GM12878 (cell line): Measurements from ENCODE around the gene MUC5B. TPM values are rescaled to one million over a fixed set of nuclear protein-coding genes. Genes with fewer than 3 reads are reported as not detected.

ENCODE experiments used
- ATAC-seq: fragments of 200-7000 bp; cut with Tn5 transposase; 3 replicates; pipeline ENCODE4 v1.9.1; 2020; ENCODE audit warnings: mild to moderate bottlenecking, moderate library complexity
- BruUV-seq: library from RNA; stranded (reverse); fragments of 400-500 nt; replicated peaks from 2 replicates; lab custom pipeline; 2021; lab: Mats Ljungman, UMichigan
- CTCF ChIA-PET: fragments of 300-600 bp; sonication (Branson Sonifier 250); formaldehyde crosslinking; extraction: SDS; loops from one replicate; lab custom pipeline; 2021; ENCODE audit warnings: inconsistent platforms; lab: Yijun Ruan, JAX
- POLR2A ChIA-PET: fragments of 350-600 bp; formaldehyde crosslinking; extraction: SDS; loops from one replicate; lab custom pipeline; 2021; ENCODE audit warnings: inconsistent platforms; lab: Charles Lee
- RAD21 ChIA-PET: fragments of 300-600 bp; sonication (Branson Sonifier 250); formaldehyde crosslinking; loops from one replicate; lab custom pipeline; 2023; ENCODE audit warnings: antibody characterized with exemption; ENCODE audit not compliant: unreplicated experiment; lab: Charles Lee
- SMC1A ChIA-PET: fragments of 300-600 bp; sonication (Branson Sonifier 250); formaldehyde crosslinking; loops from one replicate; lab custom pipeline; 2023; ENCODE audit not compliant: unreplicated experiment, uncharacterized antibody; lab: Charles Lee
- DNase-seq: peaks from one replicate; pipeline ENCODE4 v3.0.0-alpha.2; 2011; ENCODE audit warnings: low read depth, low spot score
- FAIRE-seq: peaks from 3 replicates; lab custom pipeline; 2011; peaks lifted over from hg19 to GRCh38; lab: Jason Lieb, UNC
- H2AFZ ChIP-seq: 2 replicates; pipeline ENCODE4 v1.6.0; 2011; ENCODE audit warnings: low read depth, low read length, control low read depth; ENCODE audit not compliant: control insufficient read depth
- H3K27ac ChIP-seq: 2 replicates; pipeline ENCODE4 v1.5.1; 2011; ENCODE audit warnings: control low read depth; ENCODE audit not compliant: control insufficient read depth, insufficient read depth
- H3K27me3 ChIP-seq, 2 experiments: replicated peaks in 1 of 2; 2 replicates each; pipeline versions ENCODE4 v1.6.0 to v1.6.1; 2011; ENCODE audit warnings: low read length in 1 of 2; ENCODE audit not compliant: control insufficient read depth in 2 of 2, insufficient read depth in 2 of 2
- H3K36me3 ChIP-seq, 2 experiments: 2 replicates each; pipeline ENCODE4 v1.5.1; 2011; ENCODE audit warnings: low read length in 1 of 2; ENCODE audit not compliant: control insufficient read depth in 2 of 2, insufficient read depth in 2 of 2
- H3K4me1 ChIP-seq: 2 replicates; pipeline ENCODE4 v1.6.1; 2011; ENCODE audit warnings: mild to moderate bottlenecking, low read length, moderate library complexity, mixed read lengths; ENCODE audit not compliant: control insufficient read depth, insufficient read depth
- H3K4me2 ChIP-seq: 2 replicates; pipeline ENCODE4 v1.6.0; 2011; ENCODE audit warnings: control low read depth; ENCODE audit not compliant: control insufficient read depth, insufficient read depth
- H3K4me3 ChIP-seq: fragments of 200-600 bp; sonication (generic); 2 replicates; pipeline ENCODE4 v1.5.1; 2016
- H3K79me2 ChIP-seq: 2 replicates; pipeline ENCODE4 v1.6.0; 2011; ENCODE audit warnings: low read length; ENCODE audit not compliant: control insufficient read depth, insufficient read depth
- H3K9ac ChIP-seq: 2 replicates; pipeline ENCODE4 v1.8.0; 2011; ENCODE audit warnings: low read length, control low read depth, mixed read lengths; ENCODE audit not compliant: control insufficient read depth, insufficient read depth
- H3K9me3 ChIP-seq: replicated peaks from 3 replicates; pipeline ENCODE4 v1.5.1; 2011; ENCODE audit warnings: mild to moderate bottlenecking, low read length; ENCODE audit not compliant: control insufficient read depth, insufficient read depth
- H4K20me1 ChIP-seq: 2 replicates; pipeline ENCODE4 v1.6.0; 2011; ENCODE audit not compliant: control insufficient read depth, insufficient read depth
- FOXM1 ChIP-seq: IDR thresholded peaks from 2 replicates; pipeline ENCODE4 v1.6.1; 2012; ENCODE audit warnings: low read depth, mild to moderate bottlenecking, inconsistent platforms, low read length, moderate library complexity
- MTA2 ChIP-seq: fragments of 450-650 bp; IDR thresholded peaks from 2 replicates; pipeline ENCODE4 v1.6.1; 2016; ENCODE audit warnings: low read depth, mild to moderate bottlenecking, moderate library complexity
- NFYB ChIP-seq: IDR thresholded peaks from 2 replicates; pipeline ENCODE4 v1.6.1; 2011; ENCODE audit warnings: low read depth, mild to moderate bottlenecking, low read length, improper control_type of control experiment, moderate library complexity; ENCODE audit not compliant: insufficient read depth
- POU2F2 ChIP-seq: IDR thresholded peaks from 3 replicates; pipeline ENCODE4 v1.6.1; 2011; ENCODE audit warnings: low read depth, mild to moderate bottlenecking, low read length, borderline replicate concordance
- RUNX3 ChIP-seq: IDR thresholded peaks from 2 replicates; pipeline ENCODE4 v1.6.1; 2012; ENCODE audit warnings: low read length, inconsistent platforms
- WGBS: methylation state at CpG from one replicate; pipeline ENCODE4 v1.1.6; 2016; ENCODE audit warnings: low lambda C conversion rate; ENCODE audit not compliant: insufficient replicate concordance, insufficient coverage; ENCODE audit errors: missing lambda C conversion rate; 5-methylcytosine and 5-hydroxymethylcytosine counted together
- in situ Hi-C: fragments of 300-500 bp; cut with MboI; formaldehyde crosslinking; loops from 9 replicates; pipeline ENCODE4 v1.14.3; 2018; ENCODE audit warnings: mixed read lengths
- intact Hi-C: fragments of 100-400 bp; cut with micrococcal nuclease; formaldehyde crosslinking; loops from one replicate; pipeline ENCODE4 v1.14.2; 2022; ENCODE audit not compliant: unreplicated experiment
- polyA plus RNA-seq, 11 experiments: library from polyadenylated mRNA; depleted of rRNA in 4 of 11; unstranded in 6 of 11; stranded (reverse) in 5 of 11; fragments of >200 nt; fragmentation: Nextera tagmentation in 4 of 11; fragmentation: Illumina TruSeq in 1 of 11; extraction: Ambion mirVana in 4 of 11; extraction: Trizol in 1 of 11; gene quantifications; 1 replicate in 1 of 11; 2 replicates in 10 of 11; pipeline versions ENCODE4 v1.2.1 to v1.2.3, GENCODE V29; 2011 to 2016; ENCODE audit warnings: inconsistent platforms in 2 of 11, missing spikeins in 2 of 11, low read depth in 1 of 11
- total RNA-seq, 4 experiments: library from RNA; depleted of rRNA in 3 of 4; stranded (reverse); fragments of >200 nt in 3 of 4; fragmentation: Illumina TruSeq in 1 of 4; extraction: Trizol in 1 of 4; gene quantifications; 2 replicates each; pipeline versions ENCODE4 v1.2.1 to v1.2.3, GENCODE V29; 2013 to 2021
- TF ChIP-seq, protein P1 (sequence below): fragments of 150-350 bp; IDR thresholded peaks from 2 replicates; pipeline ENCODE4 v1.6.1; 2014; ENCODE audit warnings: mild to moderate bottlenecking, low read depth, low read length

The MUC5B gene
- total and polyA plus RNA-seq, 10 of the 15 experiments (the other 5 are each of a cell fraction or from before 2014, with no cell fraction given) = 1.5 TPM; not detected in 9

DNA sequence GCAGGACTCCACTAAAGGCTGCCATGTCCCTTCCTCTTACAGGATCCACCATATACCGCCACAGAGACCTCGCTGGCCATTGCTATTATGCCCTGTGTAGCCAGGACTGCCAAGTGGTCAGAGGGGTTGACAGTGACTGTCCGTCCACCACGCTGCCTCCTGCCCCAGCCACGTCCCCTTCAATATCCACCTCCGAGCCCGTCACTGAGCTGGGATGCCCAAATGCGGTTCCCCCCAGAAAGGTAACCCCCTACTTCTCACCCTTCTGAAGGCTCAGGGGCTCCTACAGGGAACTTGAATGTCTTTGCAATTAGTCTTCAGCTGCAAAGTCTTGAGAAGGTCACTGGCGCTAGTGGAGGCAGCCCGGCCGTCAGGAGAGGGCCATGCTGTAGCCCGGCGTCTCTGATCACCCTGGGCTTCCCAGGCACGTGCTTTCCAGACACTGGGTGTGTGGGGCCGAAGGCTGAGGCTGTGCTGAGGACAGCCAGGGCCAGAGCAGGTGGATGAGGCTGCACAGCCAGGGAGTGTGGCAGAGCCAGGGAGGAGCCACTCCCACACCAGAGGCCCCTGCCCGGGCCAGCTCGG, 30.0 kb upstream of the MUC5B start:
- Histone ChIP-seq H3K27me3 (no peaks in the 10 kb centered on the region), H3K4me3 (no peak overlapping the region), H3K9me3 (no peaks in the 10 kb centered on the region; the same call in 1 of the 3 replicates), H4K20me1 (no peaks in the 10 kb centered on the region), H2AFZ (no peak overlapping the region), H3K9ac (no peak overlapping the region), H3K4me1 (no peaks in the 10 kb centered on the region), H3K4me2 (no peak overlapping the region), H3K27ac (no peak overlapping the region), H3K36me3 (no peaks in the 10 kb centered on the region), H3K79me2 (no peaks in the 10 kb centered on the region)
- no peak for FAIRE-seq
- intact Hi-C loops (no loop called here), in situ Hi-C loops (no loop called here)
- no TSS peak for BruUV-seq
- no peak for ATAC-seq
- ChIA-PET POLR2A (no interaction called here), CTCF (no interaction called here), RAD21 (no interaction called here), SMC1A (no interaction called here)
- no peak for DNase-seq
- TF ChIP-seq MTA2 (no peak), RUNX3 (no peak), NFYB (no peak), POU2F2 (no peak), FOXM1 (no peak)
- TF ChIP-seq, protein P1, sequence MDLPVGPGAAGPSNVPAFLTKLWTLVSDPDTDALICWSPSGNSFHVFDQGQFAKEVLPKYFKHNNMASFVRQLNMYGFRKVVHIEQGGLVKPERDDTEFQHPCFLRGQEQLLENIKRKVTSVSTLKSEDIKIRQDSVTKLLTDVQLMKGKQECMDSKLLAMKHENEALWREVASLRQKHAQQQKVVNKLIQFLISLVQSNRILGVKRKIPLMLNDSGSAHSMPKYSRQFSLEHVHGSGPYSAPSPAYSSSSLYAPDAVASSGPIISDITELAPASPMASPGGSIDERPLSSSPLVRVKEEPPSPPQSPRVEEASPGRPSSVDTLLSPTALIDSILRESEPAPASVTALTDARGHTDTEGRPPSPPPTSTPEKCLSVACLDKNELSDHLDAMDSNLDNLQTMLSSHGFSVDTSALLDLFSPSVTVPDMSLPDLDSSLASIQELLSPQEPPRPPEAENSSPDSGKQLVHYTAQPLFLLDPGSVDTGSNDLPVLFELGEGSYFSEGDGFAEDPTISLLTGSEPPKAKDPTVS = no peak
- WGBS = 49% methylated on average over 15 of the region's 17 CpGs
